ENCODE data around the gene FEM1B. TPM values are rescaled to one million over a fixed set of nuclear protein-coding genes. Genes with fewer than 3 reads are reported as not detected.
A peak's percentile ranks its signal among the peaks of the same experiment; 100 is the strongest.

FEM1B gene
- total RNA-seq (ENCODE audit: low replicate concordance) = 42.4 and 45.5 TPM in 2 replicates

GRCh38 chr15:68277603-68278344 lies at the start of gene FEM1B:
Gene FEM1B (plus strand): TSS chr15:68277745. CDS start chr15:68278418, 673 bp downstream.
- peak; percentile 92 for DNase-seq (ENCODE audit: low read depth)
- peak within 1 kb of the TSS; percentile 99 for H3K4me3 ChIP-seq (ENCODE audit: low read depth, low read length)
- TF ChIP-seq CTCF (IDR thresholded peaks at IDR 0.05; ENCODE audit: insufficient read depth, low read length) = no peak

GRCh38 chr15:68228143-68228970 lies 49.2 kb upstream of the FEM1B start:
- peak; percentile 12 for DNase-seq (ENCODE audit: low read depth)
- TF ChIP-seq CTCF (IDR thresholded peaks at IDR 0.05; ENCODE audit: insufficient read depth, low read length) = no peak
- H3K4me3 ChIP-seq (ENCODE audit: low read depth, low read length) = peak overlapping the region; percentile 80

- peak overlapping the region; percentile 80 for H3K4me3 ChIP-seq (ENCODE audit: low read depth, low read length)
- no peak for DNase-seq (ENCODE audit: low read depth)
- TF ChIP-seq CTCF (IDR thresholded peaks at IDR 0.05; ENCODE audit: insufficient read depth, low read length) = no peak
These were observed 48.6 kb upstream of the FEM1B start for GRCh38 chr15:68228971-68229385.

GRCh38 chr15:68229386-68230156 lies 48.0 kb upstream of the FEM1B start, which contains the start of gene CLN6:
Gene CLN6 (minus strand): TSS chr15:68229728. CDS start chr15:68229584, 144 bp downstream.
- peak within 1 kb of the TSS; percentile 80 for H3K4me3 ChIP-seq (ENCODE audit: low read depth, low read length)
- no peak for TF ChIP-seq CTCF (IDR thresholded peaks at IDR 0.05; ENCODE audit: insufficient read depth, low read length)
- DNase-seq (ENCODE audit: low read depth) = peak; percentile 74

- peak overlapping the region; percentile 78 for H3K4me3 ChIP-seq (ENCODE audit: low read depth, low read length)
- no peak for DNase-seq (ENCODE audit: low read depth)
- no peak for TF ChIP-seq CTCF (IDR thresholded peaks at IDR 0.05; ENCODE audit: insufficient read depth, low read length)
These were observed 47.1 kb upstream of the FEM1B start for GRCh38 chr15:68230157-68231100.
